NCI-H2081 (cell line): ENCODE results near the gene PKD1L1.

Source experiments
- DNase-seq, 2 experiments: peaks; one replicate each; lab custom pipeline; 2025; lab: John Stamatoyannopoulos, UW

PKD1L1 gene

GRCh38 chr7:47875406-47875805 is 72.9 kb downstream of the PKD1L1 start:
- DNase-seq, result no peak

DNA sequence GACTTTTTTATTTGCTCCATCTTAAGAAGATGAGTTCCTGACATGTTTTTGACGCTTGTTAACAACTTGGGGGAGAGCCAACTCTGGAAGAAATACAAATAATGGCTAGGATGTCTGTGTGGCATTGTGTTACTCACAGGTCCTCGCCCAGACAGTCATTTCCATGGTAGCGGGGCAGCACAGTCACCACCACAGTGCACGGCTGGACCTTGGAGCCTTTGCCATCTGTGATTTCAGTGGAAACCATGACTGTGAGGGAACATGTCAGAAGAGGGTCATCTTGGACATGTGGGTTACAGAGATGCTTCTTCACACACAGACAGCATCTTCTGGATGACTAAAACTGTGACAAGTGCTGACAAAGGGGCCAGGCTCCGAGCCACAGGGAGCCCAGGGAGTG is 74.5 kb downstream of the PKD1L1 start:
- no peak for DNase-seq

GRCh38 chr7:47867286-47867685 is 81.0 kb downstream of the PKD1L1 start:
- DNase-seq, result no peak

GRCh38 chr7:47866120-47866519 is 82.1 kb downstream of the PKD1L1 start:
- DNase-seq, result no peak

DNA sequence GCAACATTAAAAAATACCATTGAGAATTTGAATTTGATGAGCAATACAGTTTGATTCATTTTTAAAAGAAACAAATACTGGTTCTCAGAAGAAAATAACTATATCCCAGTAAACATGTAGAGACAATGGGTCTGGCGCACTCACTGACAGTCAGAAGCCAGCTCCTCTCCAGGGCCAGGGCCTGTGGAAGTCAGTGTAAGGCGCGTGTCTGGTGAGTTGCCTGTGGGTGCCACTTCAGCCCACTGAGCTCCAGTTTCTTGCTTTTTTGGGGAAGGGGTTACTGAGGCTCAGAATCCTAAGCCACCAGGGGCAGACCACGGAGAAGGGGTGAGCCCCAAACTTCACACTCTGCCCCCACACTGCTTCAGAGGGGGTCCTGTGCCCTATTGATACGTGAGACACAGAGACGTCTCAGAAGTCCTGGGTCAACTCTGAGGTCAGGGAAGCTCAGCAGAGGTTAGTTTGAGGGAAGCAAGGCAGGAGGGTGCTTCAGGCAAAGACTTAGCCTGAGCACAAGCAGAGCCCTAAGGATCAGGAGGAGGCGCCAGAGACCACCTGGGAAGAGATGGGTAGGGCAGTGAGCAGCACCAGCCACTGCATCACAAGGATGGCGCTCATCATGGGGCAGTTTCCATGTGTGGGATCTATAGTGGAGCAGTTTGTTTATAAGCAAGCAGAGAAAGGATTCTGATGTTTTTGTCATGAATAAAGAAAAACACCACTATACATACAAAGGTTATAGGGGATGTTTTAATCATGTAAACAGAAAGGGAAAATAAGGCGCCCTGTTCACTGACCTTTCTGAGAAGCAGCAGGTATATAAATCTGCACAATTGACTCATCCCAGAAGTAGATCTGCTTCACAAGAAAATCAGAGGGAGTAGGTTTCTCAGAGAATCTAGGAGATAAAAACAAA is 95.7 kb downstream of the PKD1L1 start:
- DNase-seq, result no peak

- no peak for DNase-seq
Measured at GRCh38 chr7:47847207-47847606, 101.1 kb downstream of the PKD1L1 start.

DNA sequence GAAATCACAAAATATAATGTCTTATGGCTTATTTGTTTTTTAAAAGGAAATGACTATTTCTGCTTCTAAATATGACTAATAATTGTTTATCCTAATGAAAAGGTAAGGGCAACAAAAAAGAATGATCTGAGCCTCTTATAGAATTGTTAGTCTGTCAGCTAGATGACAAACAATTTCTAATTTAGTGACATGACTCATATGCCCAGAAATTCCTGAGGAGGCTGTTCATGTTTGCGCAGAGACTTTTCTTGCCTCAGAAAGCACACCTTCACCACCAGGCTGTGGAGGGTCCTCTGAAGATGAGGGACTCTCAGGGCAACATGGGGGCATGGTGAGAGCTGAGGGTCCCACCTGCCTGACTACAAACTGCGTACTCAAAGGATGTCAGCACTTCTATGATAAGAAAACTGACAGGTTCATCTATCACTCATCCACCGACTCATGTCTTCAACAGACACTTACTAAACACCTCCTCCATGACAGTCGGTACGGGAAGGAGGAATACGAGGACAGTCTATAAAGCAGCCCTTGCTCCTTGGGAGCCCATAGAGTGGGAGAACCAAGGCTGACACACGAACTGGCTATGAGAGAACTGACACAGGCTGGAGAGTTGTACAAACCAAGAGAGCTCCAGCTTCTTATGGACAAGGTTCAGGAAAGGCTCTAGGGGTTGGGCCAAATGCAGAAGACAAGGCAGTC is 102.0 kb downstream of the PKD1L1 start:
- no peak for DNase-seq

- DNase-seq, result no peak
Measured at GRCh38 chr7:47844311-47844710, 104.0 kb downstream of the PKD1L1 start.

- DNase-seq, result no peak
Measured at GRCh38 chr7:47843291-47843690, 105.0 kb downstream of the PKD1L1 start.

- DNase-seq, result no peak
Measured at GRCh38 chr7:47839381-47839780, 108.9 kb downstream of the PKD1L1 start.

- DNase-seq, result no peak
Measured at GRCh38 chr7:47837826-47838225, 110.4 kb downstream of the PKD1L1 start.

GRCh38 chr7:47836503-47837202 is 111.6 kb downstream of the PKD1L1 start:
- no peak for DNase-seq

DNA sequence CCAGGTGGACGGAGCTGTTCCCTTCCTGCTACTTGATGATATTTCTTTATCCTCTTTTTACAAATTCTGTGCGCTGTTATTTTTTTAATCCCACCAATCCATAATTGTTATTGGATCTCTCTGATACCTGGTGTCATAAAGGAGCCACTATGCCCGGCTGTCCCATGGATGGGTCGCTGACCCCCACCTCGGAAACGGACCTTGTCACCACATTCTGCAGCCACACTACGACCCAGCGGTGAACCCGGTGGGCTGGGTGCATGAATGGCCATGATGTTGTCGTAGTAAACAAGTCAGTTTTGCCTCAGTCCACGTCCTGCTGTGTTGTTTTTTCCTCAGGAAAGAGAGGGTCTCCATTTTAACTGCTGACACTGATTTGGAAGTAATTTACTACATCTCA is 112.2 kb downstream of the PKD1L1 start:
- DNase-seq, result no peak

DNA sequence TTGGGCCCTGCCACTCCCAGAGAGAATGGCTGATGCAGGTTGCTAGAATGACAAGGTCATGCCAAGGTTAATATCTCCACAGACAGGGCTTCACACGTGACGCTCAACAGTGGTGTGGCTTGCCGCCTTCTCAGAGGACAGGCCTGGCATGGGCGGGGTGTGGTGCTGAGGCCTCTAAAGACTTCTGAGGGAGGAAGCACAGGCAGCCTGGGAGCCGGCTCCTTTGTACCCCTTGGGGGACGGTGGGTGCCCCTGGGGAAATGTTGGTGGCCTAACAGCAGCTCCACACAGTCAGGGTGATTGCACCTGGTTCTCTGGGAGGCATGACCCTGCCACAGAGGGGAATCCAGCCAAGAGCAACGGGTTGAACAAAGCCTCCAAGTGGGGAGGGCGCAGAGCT is 115.1 kb downstream of the PKD1L1 start:
- DNase-seq, result no peak

GRCh38 chr7:47832105-47832715 is 116.1 kb downstream of the PKD1L1 start:
- DNase-seq, result no peak

DNA sequence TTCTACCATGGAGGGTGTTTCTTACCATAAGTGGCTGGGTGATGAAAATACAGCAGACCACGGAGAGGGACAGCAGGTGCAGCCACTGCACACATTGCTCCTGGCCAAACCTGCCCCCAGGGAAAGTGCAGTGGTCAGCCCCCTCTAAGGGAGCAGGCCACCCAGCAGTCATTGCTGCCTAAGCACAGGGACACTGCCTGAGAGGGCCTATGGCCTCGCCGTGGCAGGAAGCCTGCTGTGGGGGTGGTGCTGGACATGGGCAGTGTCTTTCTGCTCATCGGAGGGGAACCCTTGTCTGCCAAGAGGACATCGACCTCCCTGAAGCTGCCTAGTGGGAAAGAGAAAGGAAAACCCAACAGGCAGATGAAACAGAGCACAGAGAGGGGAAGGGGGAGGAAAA is 118.3 kb downstream of the PKD1L1 start:
- DNase-seq, result no peak

- no peak for DNase-seq
Measured at GRCh38 chr7:47827871-47828270, 120.4 kb downstream of the PKD1L1 start.

GRCh38 chr7:47827351-47827756 is 120.9 kb downstream of the PKD1L1 start:
- DNase-seq, result no peak

- DNase-seq, result no peak
Measured at GRCh38 chr7:47826754-47827153, 121.5 kb downstream of the PKD1L1 start.

DNA sequence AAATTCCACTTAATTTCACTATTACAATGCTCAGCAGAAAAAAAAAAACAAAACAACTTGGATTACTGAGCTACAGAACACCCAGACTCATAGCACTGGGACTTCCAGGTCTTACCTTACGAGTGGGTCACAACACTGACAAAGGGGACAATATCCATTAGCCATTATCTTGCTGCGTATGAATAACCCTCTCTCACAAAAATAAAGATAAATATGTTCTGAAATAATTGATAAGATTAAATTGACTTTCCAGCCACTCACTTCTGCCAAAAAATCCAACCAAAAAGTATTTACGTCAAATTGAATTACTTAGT is 128.7 kb downstream of the PKD1L1 start:
- DNase-seq, result no peak

DNA sequence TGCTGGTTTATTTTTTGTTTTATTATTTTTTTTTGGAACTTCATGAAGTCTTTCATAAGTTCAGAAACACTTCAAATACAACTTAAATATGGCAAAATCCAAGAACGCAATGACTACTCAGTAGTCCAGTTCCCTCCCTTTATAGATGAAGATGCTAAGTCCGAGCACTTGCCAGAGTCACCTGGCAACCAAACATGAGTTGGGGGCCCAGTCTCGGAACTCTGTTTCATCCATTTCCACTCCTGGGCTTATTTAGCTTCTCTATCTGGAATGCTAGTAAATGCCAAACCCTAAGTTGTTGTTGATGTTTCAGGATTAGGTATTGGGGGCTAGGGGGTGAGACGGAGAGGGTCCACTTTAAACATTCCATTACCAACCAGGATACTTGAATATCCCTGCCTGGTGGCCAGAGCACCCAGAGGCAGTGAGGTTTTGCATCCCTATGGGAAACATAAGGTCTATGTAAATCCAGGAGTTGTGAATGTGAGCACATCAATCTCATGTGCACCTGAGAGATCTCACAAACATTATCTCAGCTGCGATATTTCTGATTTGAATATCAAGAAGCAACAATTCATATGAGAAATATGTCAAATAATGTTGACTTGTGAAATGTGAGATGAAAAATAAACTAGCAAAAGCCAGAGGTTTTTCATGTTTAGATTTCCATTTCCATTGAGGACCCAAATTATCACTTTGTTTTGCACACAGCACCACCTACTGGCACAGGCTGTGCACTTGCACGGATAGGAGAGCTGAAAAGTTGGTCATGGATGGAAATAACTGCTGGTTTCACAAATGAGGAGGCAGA is 129.3 kb downstream of the PKD1L1 start:
- DNase-seq, result peak; percentile 75 to 76

GRCh38 chr7:47817917-47818316 is 130.3 kb downstream of the PKD1L1 start:
- no peak for DNase-seq
